NCI-H146 treated with DMSO at 0.1 percent for 48 hours (cell line): Measurements from ENCODE around the gene MSMP.
A peak's percentile ranks its signal among the peaks of the same experiment; 100 is the strongest.

ENCODE experiments used
- DNase-seq: peaks from one replicate; lab custom pipeline; 2025; ENCODE audit not compliant: unreplicated experiment; lab: John Stamatoyannopoulos, UW

The MSMP gene

GRCh38 chr9:35743880-35744518 is 10.1 kb downstream of the MSMP start:
- DNase-seq, result no peak

GRCh38 chr9:35743452-35743851 is 10.6 kb downstream of the MSMP start:
- no peak for DNase-seq

GRCh38 chr9:35741740-35742139 is 12.3 kb downstream of the MSMP start:
- no peak for DNase-seq

- no peak for DNase-seq
Observed at GRCh38 chr9:35740243-35740642, 13.8 kb downstream of the MSMP start.

GRCh38 chr9:35738924-35739323 is 15.2 kb downstream of the MSMP start:
- no peak for DNase-seq

- no peak for DNase-seq
Observed at GRCh38 chr9:35738186-35738585, 15.9 kb downstream of the MSMP start.

GRCh38 chr9:35737143-35737542 is 16.9 kb downstream of the MSMP start:
- DNase-seq, result no peak

- DNase-seq, result peak; percentile 53
Observed at GRCh38 chr9:35736201-35736633, 17.9 kb downstream of the MSMP start.

- no peak for DNase-seq
Observed at GRCh38 chr9:35734096-35734495, 20.0 kb downstream of the MSMP start.

GRCh38 chr9:35732800-35733541 is 21.1 kb downstream of the MSMP start:
- peak; percentile 76 for DNase-seq

GRCh38 chr9:35732185-35732799 is 21.8 kb downstream of the MSMP start, which contains the start of the genes CREB3 and TLN1:
Gene CREB3, plus strand, starts transcription at chr9:35732666. Its CDS starts 107 bp downstream, at chr9:35732773.
Gene TLN1, minus strand, starts transcription at chr9:35732195. Its CDS starts 6,501 bp downstream, at chr9:35725694.
- peak; percentile 97 for DNase-seq

- peak; percentile 36 for DNase-seq
Observed at GRCh38 chr9:35731415-35732184, 22.5 kb downstream of the MSMP start.

- no peak for DNase-seq
Observed at GRCh38 chr9:35730486-35730854, 23.6 kb downstream of the MSMP start.

- no peak for DNase-seq
Observed at GRCh38 chr9:35729700-35730485, 24.2 kb downstream of the MSMP start.

- DNase-seq, result no peak
Observed at GRCh38 chr9:35729101-35729500, 25.0 kb downstream of the MSMP start.

- no peak for DNase-seq
Observed at GRCh38 chr9:35728041-35728971, 25.8 kb downstream of the MSMP start.

GRCh38 chr9:35727676-35728040 is 26.4 kb downstream of the MSMP start:
- DNase-seq, result no peak

- DNase-seq, result no peak
Observed at GRCh38 chr9:35726931-35727330, 27.1 kb downstream of the MSMP start.

- no peak for DNase-seq
Observed at GRCh38 chr9:35725362-35725761, 28.7 kb downstream of the MSMP start.
